HT-29 (cell line): ENCODE measurements around the gene GSTCD. TPM values are rescaled to one million over a fixed set of nuclear protein-coding genes. Genes with fewer than 3 reads are reported as not detected.
"Not testable (repeated sequence)": the region's sequence is repeated elsewhere in the genome, so short reads cannot be mapped to it uniquely, and the experiment has no call there.

Experiments
- DNase-seq: peaks from one replicate; pipeline ENCODE4 v3.0.0-alpha.2; 2015; ENCODE audit warnings: low spot score
- total RNA-seq: library from RNA; depleted of rRNA; stranded (reverse); fragments of >200 nt; shearing (Covaris generic); gene quantifications from 2 replicates; pipeline ENCODE4 v1.2.3, GENCODE V29; 2014

Gene GSTCD
- total RNA-seq, 1 experiment from 2014 or later: 12.0 TPM

GRCh38 chr4:105714932-105715331 lies 6.3 kb downstream of the GSTCD start:
- DNase-seq: no peak

GRCh38 chr4:105715692-105716278 lies 7.2 kb downstream of the GSTCD start:
- peak; percentile 57 for DNase-seq

GRCh38 chr4:105719204-105719603 lies 10.6 kb downstream of the GSTCD start:
- DNase-seq: peak; percentile 20

GRCh38 chr4:105725623-105726022 lies 17.0 kb downstream of the GSTCD start:
- no peak for DNase-seq

- not testable (repeated sequence) for DNase-seq
These were observed 21.3 kb downstream of the GSTCD start for GRCh38 chr4:105729895-105730294.

GRCh38 chr4:105735217-105735616 lies 26.6 kb downstream of the GSTCD start:
- not testable (repeated sequence) for DNase-seq

GRCh38 chr4:105741548-105741947 lies 33.0 kb downstream of the GSTCD start:
- no peak for DNase-seq

GRCh38 chr4:105748222-105748621 lies 39.6 kb downstream of the GSTCD start:
- DNase-seq: no peak

- DNase-seq: no peak
These were observed 43.2 kb downstream of the GSTCD start for GRCh38 chr4:105751718-105752299.

GRCh38 chr4:105753361-105753760 lies 44.8 kb downstream of the GSTCD start:
- DNase-seq: no peak

- no peak for DNase-seq
These were observed 46.8 kb downstream of the GSTCD start for GRCh38 chr4:105755375-105755774.

- DNase-seq: no peak
These were observed 50.4 kb downstream of the GSTCD start for GRCh38 chr4:105758958-105759357.

GRCh38 chr4:105765690-105766407 lies 57.3 kb downstream of the GSTCD start:
- peak; percentile 74 for DNase-seq

GRCh38 chr4:105767579-105767978 lies 59.0 kb downstream of the GSTCD start:
- peak; percentile 82 for DNase-seq

- not testable (repeated sequence) for DNase-seq
These were observed 61.9 kb downstream of the GSTCD start for GRCh38 chr4:105770524-105770923.

GRCh38 chr4:105772065-105772464 lies 63.5 kb downstream of the GSTCD start:
- DNase-seq: not testable (repeated sequence)

- peak; percentile 44 for DNase-seq
These were observed 67.3 kb downstream of the GSTCD start for GRCh38 chr4:105775760-105776415.

GRCh38 chr4:105780176-105780575 lies 71.6 kb downstream of the GSTCD start:
- DNase-seq: no peak

- no peak for DNase-seq
These were observed 76.2 kb downstream of the GSTCD start for GRCh38 chr4:105784761-105785160.

- no peak for DNase-seq
These were observed 77.2 kb downstream of the GSTCD start for GRCh38 chr4:105785792-105786191.

- no peak for DNase-seq
These were observed 78.2 kb downstream of the GSTCD start for GRCh38 chr4:105786748-105787147.

- DNase-seq: no peak
These were observed 88.6 kb downstream of the GSTCD start for GRCh38 chr4:105797225-105797624.
